Esophagus (tissue), 2 donors: ENCODE results near the gene B4GALNT4. TPM values are rescaled to one million over a fixed set of nuclear protein-coding genes. Genes with fewer than 3 reads are reported as not detected.
"Not testable (repeated sequence)": the region's sequence is repeated elsewhere in the genome, so short reads cannot be mapped to it uniquely, and the experiment has no call there.

Source experiments
- H3K27ac ChIP-seq, 2 donors: one replicate each; pipeline ENCODE4 v1.5.1; 2013; ENCODE audit warnings: low read depth in 2 of 2, mild to moderate bottlenecking in 2 of 2, inconsistent platforms in 1 of 2, low read length in 1 of 2, moderate library complexity in 1 of 2
- H3K27me3 ChIP-seq, 2 donors: one replicate each; pipeline ENCODE4 v1.6.1; 2013; ENCODE audit warnings: low read length in 2 of 2, control low read depth in 1 of 2, mild to moderate bottlenecking in 1 of 2; ENCODE audit not compliant: insufficient read depth in 2 of 2, control insufficient read depth in 1 of 2
- H3K36me3 ChIP-seq, 2 donors: one replicate each; pipeline ENCODE4 v1.6.1; 2013; ENCODE audit warnings: low read length in 1 of 2; ENCODE audit not compliant: control insufficient read depth in 2 of 2, insufficient read depth in 2 of 2
- H3K4me1 ChIP-seq, 2 donors: one replicate each; pipeline ENCODE4 v1.6.1; 2013; ENCODE audit warnings: low read length in 1 of 2; ENCODE audit not compliant: control insufficient read depth in 2 of 2, insufficient read depth in 2 of 2
- H3K4me3 ChIP-seq, 2 donors: one replicate each; pipeline ENCODE4 v1.5.1; 2013; ENCODE audit warnings: low read length in 2 of 2, mild to moderate bottlenecking in 2 of 2, low read depth in 1 of 2, moderate library complexity in 1 of 2
- H3K9me3 ChIP-seq, 2 donors: one replicate each; pipeline ENCODE4 v1.6.1; 2013; ENCODE audit warnings: mild to moderate bottlenecking in 2 of 2, low read depth in 1 of 2, low read length in 1 of 2, moderate library complexity in 1 of 2; ENCODE audit not compliant: control insufficient read depth in 2 of 2, insufficient read depth in 1 of 2
- WGBS, 2 donors: extraction: QIAGEN DNeasy Blood & Tissue Kit; methylation state at CpG; one replicate each; pipeline ENCODE4 v1.1.7; 2013; 5-methylcytosine and 5-hydroxymethylcytosine counted together
- polyA plus RNA-seq, 2 donors: library from polyadenylated mRNA; stranded (reverse); fragments of 200-250 nt; gene quantifications; one replicate each; pipeline ENCODE4 v1.2.3, GENCODE V29; 2013
- donor health status: healthy with polysubstance abuse.
- donor health status: Bipolar disorder and iron deficiency.

The B4GALNT4 gene
- polyA plus RNA-seq, 2 donors: 5.0 to 5.2 TPM

DNA sequence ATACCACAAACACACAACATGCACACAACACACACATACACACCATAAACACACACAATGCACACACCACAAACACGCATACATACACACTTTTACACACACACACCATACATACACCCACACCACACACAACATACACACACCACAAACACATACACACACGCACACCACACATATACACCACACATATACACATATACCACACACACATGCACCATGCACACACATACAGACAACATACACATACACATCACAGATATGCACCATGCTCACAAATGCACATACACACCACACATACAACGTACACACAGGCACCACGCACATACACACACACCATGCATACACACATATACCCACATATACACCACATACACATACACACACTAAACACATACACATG lies 11.7 kb upstream of the B4GALNT4 start:
- H3K27me3 ChIP-seq: no peaks in the 10 kb centered on the region
- H3K4me3 ChIP-seq: no peak overlapping the region
- H3K27ac ChIP-seq: no peak overlapping the region
- WGBS, 2 donors: 85 to 93% methylated on average over 4 of the region's 4 CpGs
- peaks cover 0 to 8% of the 10 kb centered on the region in 2 donors for H3K9me3 ChIP-seq
- H3K4me1 ChIP-seq: peaks cover 2 to 16% of the 10 kb centered on the region in 2 donors
- no peaks in the 10 kb centered on the region for H3K36me3 ChIP-seq

DNA sequence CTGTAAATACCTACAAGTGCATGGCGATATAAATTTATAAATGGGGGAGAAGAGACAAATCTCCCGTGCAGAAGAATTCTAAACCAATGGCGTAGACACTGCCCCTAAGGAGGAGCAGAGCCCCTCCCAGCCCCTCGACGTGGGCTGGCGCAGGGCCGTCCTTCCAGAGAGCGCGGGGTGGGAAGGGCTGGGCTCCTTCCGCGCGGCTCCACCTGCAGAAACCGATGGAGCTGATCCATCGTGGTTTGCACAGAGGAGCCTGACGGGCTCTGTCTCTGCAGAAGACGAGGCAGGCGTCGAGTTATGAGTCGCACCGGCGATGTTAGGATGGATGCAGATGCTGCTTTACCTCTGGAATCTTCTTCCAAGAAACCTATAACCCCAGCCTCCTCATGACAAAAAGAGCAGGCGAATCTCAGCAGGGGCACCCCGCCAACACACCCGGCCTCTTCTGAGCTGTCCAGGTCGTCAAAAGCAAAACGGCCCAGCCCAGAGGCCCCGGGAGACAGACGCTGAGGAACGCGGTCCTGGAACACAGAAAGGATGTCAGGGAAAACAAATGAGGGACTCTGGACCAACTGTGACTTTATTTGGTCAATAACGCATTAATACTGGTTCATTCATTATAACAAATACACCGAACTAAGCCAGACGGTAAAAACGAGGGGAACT lies 11.0 kb upstream of the B4GALNT4 start:
- no peaks in the 10 kb centered on the region for H3K27me3 ChIP-seq
- H3K4me1 ChIP-seq: peaks cover 2 to 16% of the 10 kb centered on the region in 2 donors
- H3K36me3 ChIP-seq: no peaks in the 10 kb centered on the region
- no peak overlapping the region for H3K4me3 ChIP-seq
- WGBS, 2 donors: 42 to 51% methylated on average over 34 of the region's 34 CpGs
- H3K27ac ChIP-seq: no peak overlapping the region
- H3K9me3 ChIP-seq: peaks cover 0 to 8% of the 10 kb centered on the region in 2 donors

DNA sequence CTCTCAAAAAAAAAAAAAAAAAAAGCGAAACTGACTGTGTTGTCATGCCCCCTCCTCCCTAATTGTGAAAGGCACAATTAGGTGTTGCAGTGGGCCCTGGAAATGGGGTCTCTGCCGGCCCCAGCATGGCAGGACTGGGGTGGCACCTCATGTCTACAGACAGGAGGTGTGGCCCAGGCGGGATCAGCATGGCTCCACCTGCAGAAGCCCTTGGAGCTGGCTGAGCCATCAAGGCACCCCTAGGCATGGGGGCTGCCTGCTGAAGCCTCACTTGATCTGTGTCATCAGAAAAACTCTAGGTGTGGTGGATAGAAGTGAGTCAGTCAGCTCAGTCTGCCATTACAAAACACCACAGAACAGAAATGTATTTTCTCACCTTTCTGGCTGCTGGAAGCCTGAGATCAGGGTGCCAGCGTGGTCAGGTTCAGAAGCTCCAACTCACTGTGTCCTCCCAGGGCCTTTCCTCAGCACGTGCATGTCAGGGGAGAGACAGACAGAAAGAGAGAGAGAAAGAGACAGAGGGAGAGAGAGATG lies 10.1 kb upstream of the B4GALNT4 start:
- H3K36me3 ChIP-seq: no peaks in the 10 kb centered on the region
- H3K4me1 ChIP-seq: peaks cover 2 to 16% of the 10 kb centered on the region in 2 donors
- no peaks in the 10 kb centered on the region for H3K27me3 ChIP-seq
- H3K4me3 ChIP-seq: no peak overlapping the region
- H3K27ac ChIP-seq: no peak overlapping the region
- WGBS, 2 donors: 70 to 76% methylated on average over 5 of the region's 5 CpGs
- peaks cover 0 to 8% of the 10 kb centered on the region in 2 donors for H3K9me3 ChIP-seq

DNA sequence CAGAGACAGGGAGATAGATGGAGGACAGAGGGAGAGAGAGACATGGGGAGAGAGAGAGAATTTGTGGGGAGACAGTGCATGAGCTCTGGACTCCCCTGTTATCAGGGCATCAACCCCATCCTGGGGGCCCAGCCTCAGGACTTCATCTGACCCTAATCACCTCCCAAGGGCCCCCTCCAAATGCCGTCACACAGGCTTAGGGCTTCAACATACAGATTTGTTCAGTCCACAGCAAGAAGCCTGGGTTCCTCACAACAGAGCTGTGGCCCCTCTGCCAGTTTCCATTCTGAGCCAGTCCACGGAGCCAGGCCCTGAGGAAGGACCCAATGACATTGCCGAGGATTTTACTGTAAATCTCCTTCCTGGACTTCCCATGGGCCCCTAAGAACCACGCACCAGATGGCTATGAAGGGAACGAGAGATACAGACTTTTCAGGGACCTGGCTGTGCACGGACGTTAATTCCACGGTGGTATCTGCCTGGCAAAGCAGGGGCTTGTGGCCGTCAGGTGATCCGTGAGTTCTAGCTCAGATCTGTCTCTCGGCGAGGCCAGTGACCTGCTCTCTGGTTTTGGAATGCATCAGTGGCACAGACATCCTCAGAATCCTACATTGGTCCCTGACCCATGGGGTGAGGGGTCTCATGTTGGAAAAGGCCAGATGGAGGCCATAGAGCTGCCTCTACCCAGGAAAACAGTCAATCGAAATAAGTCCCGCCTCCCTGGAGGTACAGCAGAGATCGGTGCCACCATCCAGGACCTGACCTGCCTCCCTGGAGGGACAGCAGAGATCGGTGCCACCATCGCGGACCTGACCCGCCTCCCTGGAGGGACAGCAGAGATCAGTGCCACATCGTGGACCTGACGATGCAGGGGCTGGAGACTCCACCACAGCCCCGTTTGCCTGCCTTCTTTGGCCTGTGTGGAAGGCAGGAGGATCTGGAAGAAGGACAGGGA lies 8.7 kb upstream of the B4GALNT4 start:
- Histone ChIP-seq H3K4me3 (no peak overlapping the region), H3K9me3 (peaks cover 0 to 8% of the 10 kb centered on the region in 2 donors), H3K27ac (no peak overlapping the region), H3K27me3 (no peaks in the 10 kb centered on the region), H3K36me3 (no peaks in the 10 kb centered on the region), H3K4me1 (peaks cover 2 to 13% of the 10 kb centered on the region in 2 donors)
- WGBS, 2 donors: 84 to 90% methylated on average over 22 of the region's 22 CpGs

DNA sequence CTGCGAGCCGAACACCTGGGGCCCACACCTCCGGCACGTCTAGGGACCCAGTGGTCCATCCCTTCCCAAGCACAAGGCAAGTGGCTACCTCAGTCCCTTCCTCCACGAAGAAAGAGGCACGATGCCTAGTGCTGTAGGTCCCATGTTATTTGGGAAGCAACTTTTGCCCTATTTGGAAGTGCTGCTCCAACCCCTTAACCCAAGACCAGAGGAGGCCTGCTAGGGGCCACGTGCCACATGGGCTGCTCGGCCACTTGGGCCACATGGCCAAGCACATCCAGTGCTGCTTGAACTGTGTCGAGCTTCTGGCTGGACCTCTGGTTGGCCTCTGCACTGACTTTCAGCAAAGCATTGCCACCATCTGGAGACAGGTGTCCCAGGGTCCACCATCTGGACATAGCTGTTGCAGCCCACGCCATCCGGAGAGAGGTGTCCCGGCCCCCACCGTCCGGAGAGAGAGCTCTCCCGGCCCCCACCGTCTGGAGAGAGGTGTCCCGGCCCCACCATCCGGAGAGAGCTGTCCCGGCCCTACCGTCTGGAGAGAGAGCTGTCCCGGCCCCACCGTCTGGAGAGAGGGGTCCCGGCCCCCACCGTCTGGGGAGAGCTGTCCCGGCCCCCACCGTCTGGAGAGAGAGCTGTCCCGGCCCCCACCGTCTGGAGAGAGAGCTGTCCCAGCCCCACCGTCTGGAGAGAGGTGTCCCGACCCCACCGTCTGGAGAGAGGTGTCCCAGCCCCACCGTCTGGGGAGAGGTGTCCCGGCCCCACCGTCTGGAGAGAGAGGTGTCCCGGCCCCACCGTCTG lies 6.5 kb upstream of the B4GALNT4 start:
- WGBS, 2 donors: 77 to 79% methylated on average over 27 to 36 of the region's 36 CpGs
- Histone ChIP-seq H3K27ac (no peak overlapping the region), H3K36me3 (no peaks in the 10 kb centered on the region), H3K4me1 (peaks cover 2 to 3% of the 10 kb centered on the region in 2 donors), H3K27me3 (no peaks in the 10 kb centered on the region), H3K9me3 (peaks cover 0 to 8% of the 10 kb centered on the region in 2 donors), H3K4me3 (no peak overlapping the region)

DNA sequence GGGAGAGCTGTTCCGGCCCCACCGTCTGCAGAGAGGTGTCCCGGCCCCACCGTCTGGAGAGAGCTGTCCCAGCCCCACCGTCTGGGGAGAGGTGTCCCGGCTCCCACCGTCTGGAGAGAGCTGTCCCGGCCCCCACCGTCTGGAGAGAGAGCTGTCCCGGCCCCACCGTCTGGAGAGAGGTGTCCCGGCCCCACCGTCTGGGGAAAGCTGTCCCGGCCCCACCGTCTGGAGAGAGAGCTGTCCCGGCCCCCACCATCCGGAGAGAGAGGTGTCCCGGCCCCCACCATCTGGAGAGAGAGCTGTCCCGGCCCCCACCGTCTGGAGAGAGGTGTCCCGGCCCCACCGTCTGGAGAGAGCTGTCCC lies 5.9 kb upstream of the B4GALNT4 start:
- not testable (repeated sequence) for H3K4me3 ChIP-seq, H3K27ac ChIP-seq, H3K4me1 ChIP-seq, H3K27me3 ChIP-seq, H3K9me3 ChIP-seq, H3K36me3 ChIP-seq
- WGBS, 2 donors: 68 to 87% methylated on average over 18 to 22 of the region's 22 CpGs

DNA sequence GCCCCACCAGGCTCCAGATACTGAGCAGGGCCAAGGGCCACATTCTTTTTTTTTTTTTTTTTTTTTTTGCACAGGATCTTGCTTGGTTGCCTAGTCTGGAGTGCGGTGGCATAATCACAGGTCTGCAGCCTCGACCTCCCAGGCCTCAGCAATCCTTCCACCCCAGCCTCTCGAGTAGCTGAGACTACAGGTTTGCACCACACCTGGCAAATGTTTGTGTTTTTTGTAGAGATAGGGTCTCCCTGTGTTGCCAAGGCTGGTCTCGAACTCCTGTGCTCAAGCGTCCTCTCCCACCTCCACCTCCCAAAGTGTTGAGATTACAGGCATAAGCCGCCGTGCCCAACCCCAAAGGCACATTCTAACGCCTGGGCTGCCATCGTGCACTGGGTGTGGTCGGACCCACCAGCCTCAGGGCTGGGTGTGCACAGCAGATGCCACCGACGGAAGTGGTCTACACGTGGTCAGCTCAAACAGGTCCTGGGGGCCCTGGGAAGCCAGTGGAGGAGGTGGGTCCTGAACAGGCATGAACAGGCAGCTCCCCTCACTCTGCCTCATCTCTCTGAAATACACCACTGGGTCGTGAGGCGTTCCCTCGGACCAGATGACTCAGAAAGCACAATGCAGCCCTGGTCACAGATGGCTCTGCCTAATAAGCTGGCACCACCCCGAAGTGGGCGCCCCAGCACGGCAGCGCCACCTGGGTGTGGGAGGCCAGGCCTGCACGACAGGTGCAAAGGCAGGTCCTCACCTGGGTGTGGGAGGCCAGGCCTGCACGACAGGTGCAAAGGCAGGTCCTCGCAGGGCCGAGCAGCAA lies 5.1 kb upstream of the B4GALNT4 start:
- peak overlapping the region in 1 of 2 donors; percentile 6 for H3K4me3 ChIP-seq
- peaks cover 0 to 6% of the 10 kb centered on the region in 2 donors for H3K27me3 ChIP-seq
- 40 to 47% methylated on average over 24 of the region's 24 CpGs for WGBS, 2 donors

DNA sequence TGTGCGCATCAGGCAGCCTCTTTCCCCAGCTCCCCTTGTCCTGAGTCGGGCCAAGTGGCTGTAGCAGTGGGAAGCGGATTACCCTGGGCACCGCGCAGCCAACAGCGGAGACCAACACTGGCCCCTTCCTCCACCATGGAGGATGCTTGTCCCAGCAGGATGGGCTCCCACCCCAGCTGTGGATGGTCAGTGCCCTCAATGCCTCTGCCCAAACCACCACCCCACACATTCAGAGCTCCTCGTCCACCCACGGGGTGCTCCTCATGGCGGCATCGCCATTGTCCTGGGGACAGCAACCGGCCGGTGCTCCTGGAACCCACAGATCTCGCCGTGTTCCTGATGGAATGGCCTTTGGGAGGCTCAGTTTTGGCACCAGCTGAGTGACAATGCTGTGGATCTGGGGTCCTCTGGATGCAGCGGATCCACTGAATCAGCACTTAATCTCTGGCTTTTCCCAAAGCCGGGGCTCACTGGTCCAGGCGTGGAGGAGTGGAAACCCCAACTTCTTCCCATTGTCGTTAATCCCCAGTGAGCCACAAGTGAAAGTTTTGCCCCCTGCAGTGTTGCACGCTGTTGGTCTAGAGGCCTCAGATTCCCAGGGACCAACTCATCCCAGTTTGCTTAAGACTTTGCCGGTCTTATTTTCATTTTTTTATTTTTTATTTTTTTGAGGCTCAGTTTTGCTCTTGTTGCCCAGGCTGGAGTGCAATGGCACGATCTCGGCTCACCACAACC lies 4.1 kb upstream of the B4GALNT4 start:
- WGBS, 2 donors: 85 to 88% methylated on average over 22 of the region's 22 CpGs
- Histone ChIP-seq H3K36me3 (no peaks in the 10 kb centered on the region), H3K9me3 (peaks cover 0 to 8% of the 10 kb centered on the region in 2 donors), H3K4me1 (peaks cover 0 to 7% of the 10 kb centered on the region in 2 donors), H3K27ac (no peak overlapping the region), H3K27me3 (peaks cover 0 to 6% of the 10 kb centered on the region in 2 donors), H3K4me3 (no peak overlapping the region)

More for the DNA sequence above, 5.1 kb upstream of the B4GALNT4 start:
- peaks cover 0 to 8% of the 10 kb centered on the region in 2 donors for H3K9me3 ChIP-seq
- peaks cover 0 to 7% of the 10 kb centered on the region in 2 donors for H3K4me1 ChIP-seq
- H3K27ac ChIP-seq: peak overlapping the region; percentile 34 to 87
- no peaks in the 10 kb centered on the region for H3K36me3 ChIP-seq
